Stimulated activated CD4-positive, alpha-beta T cell treated with anti-CD3 and anti-CD28 coated beads, Interleukin-4, amount 100 ng/mL, for 48 hours (primary cell): ENCODE measurements around the gene GSTA2.
"Not testable (repeated sequence)": the region's sequence is repeated elsewhere in the genome, so short reads cannot be mapped to it uniquely, and the experiment has no call there.

Experiments used
- DNase-seq, 2 donors: peaks; one replicate each; pipeline ENCODE4 v3.0.0-alpha.2; 2020; ENCODE audit warnings: low read depth in 2 of 2

The GSTA2 gene

GRCh38 chr6:52763322-52763916, at the start of gene GSTA2:
Gene GSTA2, minus strand, starts transcription at chr6:52763475. Its CDS starts 5,528 bp downstream, at chr6:52757947.
- not testable (repeated sequence) for DNase-seq

DNA sequence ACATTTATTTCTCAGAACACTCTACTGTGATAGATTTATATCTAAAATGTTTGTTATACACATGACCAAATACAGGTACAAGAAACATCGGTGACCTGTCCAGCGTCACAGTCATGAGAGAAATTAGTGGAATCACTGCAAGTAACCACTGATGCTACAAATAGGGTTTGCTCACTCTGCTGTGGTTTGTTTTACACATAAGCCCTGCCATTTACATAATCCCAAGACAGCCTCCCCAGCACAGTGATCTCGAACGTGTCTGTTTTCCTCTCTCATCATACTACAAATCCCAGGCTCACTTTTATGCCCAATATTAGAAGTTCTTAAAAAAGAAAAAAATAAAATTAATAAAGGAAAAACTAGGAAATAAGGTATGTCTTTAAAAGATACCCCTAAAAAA, 46.5 kb upstream of the GSTA2 start:
- not testable (repeated sequence) for DNase-seq

DNA sequence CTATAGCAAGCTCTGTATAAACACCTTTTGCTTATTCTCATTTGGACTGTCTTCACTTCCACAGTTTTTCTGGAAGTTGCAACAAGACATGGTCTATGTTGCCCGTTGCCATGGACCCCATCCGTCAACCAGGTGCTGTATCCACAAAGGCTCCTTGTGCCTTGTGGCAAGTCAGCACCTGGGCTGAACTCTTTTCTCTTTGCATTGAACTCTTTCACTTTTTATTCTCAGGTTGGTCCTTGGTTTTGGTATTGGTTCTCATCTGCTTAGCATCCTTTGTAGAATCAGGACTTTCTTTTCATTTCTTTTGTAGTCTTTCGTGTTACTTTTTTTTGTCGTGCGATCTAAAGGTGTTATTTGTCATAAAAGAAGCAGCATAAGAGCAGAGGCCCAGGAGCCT, 45.4 kb upstream of the GSTA2 start:
- no peak for DNase-seq

GRCh38 chr6:52803668-52804255, 40.5 kb upstream of the GSTA2 start, which contains the start of gene GSTA1:
Gene GSTA1, minus strand, starts transcription at chr6:52803816. Its CDS starts 4,549 bp downstream, at chr6:52799267.
- not testable (repeated sequence) for DNase-seq

DNA sequence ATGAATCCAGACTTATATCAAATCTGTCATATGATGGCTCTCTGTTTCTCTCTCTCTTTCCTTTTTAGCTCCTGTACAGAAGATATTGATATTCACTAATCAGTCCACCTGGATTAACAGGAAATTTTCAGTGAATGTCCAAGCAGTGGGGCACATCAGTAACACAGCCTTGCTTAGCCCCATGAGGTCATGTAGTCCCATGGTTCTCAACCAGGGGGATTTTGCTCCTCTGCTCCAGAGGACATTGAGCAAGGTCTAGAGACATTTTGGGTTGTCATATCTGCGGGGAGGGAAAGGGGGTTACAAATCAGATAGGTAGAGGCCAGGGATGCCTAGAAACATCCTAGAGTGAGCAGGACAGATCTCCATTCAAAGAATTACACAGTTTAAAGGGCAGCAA, 39.5 kb upstream of the GSTA2 start:
- DNase-seq, result no peak

DNA sequence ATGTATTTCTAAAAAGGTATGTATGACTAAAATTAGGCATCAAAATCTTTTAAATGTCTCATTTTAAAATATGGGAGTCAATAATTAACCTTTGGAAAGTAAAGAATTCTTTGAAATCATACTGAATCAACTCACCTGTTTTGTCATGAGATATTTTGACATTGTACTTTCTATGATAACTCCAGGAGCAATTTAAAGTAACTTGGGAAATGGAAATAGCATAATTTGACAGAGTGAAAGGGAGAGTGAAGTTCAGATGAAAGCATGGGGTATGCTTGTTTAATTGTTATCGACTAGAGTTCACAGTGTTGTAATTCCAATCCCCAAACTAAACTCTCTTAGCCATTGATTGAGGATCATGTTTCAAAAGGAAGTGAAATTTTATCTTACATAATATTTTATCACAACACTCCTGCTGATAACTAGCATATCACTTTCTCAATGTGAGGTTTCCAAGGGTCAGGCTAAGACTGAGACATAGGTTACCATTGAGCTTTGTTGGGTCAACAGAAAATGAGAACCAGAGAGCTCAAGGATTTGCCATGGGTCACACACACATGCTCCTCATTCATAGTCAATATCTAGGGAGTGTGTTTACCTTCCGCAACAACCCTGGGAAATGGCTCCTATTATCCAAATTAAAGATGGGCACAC, 38.0 kb upstream of the GSTA2 start:
- no peak for DNase-seq

- not testable (repeated sequence) for DNase-seq
These were observed 36.0 kb upstream of the GSTA2 start for GRCh38 chr6:52799272-52799671.

DNA sequence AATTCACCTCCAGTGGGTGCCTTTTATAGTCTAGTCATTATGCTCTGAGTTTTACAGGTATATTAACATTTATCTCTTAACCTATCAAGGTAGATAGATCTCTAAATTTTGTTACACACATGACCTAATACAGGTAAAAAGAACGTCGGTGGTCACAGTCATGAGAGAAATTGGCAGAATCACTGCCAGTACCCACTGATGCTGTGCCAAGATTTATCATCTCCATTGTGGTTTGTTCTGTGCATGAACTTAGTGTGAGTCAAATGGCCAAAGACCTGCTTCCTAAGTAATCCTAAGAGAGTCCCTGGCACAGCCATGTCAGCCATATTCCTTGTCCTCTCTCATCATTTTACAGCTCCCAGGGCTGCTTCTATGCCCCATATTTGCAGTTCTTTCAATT, 31.1 kb upstream of the GSTA2 start:
- DNase-seq, result not testable (repeated sequence)

DNA sequence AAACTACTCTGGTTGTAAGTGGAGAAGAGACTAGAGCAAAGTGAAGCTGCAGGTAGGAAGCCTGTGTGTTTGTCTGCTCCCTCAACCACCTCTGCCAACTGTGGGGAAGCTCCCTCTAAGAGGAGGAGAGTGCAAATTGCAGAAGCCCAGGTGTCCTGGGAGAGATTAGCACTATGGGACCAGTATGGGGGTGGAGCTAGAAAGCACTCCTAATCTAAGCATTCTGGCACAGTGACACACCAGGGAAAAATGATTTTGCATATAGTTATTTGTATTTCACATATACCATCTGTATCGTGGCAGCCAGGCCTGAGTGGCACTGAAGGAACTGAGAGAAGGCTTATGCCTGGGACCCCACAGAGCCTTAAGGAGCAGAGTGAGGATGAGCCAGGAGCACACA, 27.6 kb upstream of the GSTA2 start:
- DNase-seq, result no peak

- DNase-seq, result not testable (repeated sequence)
These were observed 26.4 kb upstream of the GSTA2 start for GRCh38 chr6:52789658-52790057.

GRCh38 chr6:52788478-52788877, 25.2 kb upstream of the GSTA2 start:
- no peak for DNase-seq

GRCh38 chr6:52787917-52788316, 24.6 kb upstream of the GSTA2 start:
- no peak for DNase-seq

- no peak for DNase-seq
These were observed 23.1 kb upstream of the GSTA2 start for GRCh38 chr6:52786249-52786956.

DNA sequence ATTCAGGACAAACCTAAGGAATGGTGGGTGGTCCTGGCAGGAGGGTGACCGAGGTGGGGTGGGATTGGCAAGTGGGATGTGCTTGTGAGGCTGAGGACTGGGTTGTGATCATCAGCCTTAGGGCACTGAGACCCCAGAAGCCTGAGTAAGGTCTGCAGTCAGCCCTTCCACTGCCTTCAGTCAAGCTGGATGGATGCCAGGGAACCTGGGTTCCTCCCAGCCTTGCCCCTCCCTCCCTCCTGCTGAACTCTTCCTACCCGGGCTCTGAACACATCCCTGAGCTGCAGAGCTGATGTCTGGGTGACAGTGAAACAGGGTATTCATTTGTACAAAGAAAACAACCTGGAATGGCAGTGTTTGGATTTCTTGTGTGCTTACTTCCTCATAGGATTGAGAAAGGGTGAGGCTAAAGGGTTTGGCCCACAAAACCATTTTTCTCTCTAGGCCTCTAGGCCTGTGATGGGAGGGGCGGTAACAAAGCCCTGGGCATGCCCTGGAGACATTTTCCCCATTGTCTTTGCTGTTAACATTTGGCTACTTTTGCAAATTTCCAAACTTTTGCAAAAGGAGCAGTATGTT, 19.5 kb upstream of the GSTA2 start:
- not testable (repeated sequence) for DNase-seq

GRCh38 chr6:52782209-52782608, 18.9 kb upstream of the GSTA2 start:
- not testable (repeated sequence) for DNase-seq

GRCh38 chr6:52779237-52779636, 16.0 kb upstream of the GSTA2 start:
- no peak for DNase-seq

GRCh38 chr6:52776711-52777351, 13.6 kb upstream of the GSTA2 start:
- DNase-seq, result not testable (repeated sequence)

DNA sequence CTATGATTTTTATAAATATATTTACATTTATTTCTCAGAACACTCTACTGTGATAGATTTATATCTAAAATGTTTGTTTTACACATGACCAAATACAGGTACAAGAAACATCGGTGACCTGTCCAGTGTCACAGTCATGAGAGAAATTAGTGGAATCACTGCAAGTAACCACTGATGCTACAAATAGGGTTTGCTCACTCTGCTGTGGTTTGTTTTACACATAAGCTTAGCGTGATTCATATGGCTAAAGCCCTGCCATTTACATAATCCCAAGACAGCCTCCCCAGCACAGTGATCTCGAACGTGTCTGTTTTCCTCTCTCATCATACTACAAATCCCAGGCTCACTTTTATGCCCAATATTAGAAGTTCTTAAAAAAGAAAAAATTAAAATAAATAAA, 6.1 kb upstream of the GSTA2 start:
- DNase-seq, result not testable (repeated sequence)

GRCh38 chr6:52767658-52768057, 4.4 kb upstream of the GSTA2 start:
- DNase-seq, result not testable (repeated sequence)

- not testable (repeated sequence) for DNase-seq
These were observed 1.4 kb downstream of the GSTA2 start for GRCh38 chr6:52761673-52762491.
